SK-N-SH treated with all-trans-retinoic acid at 6 μM for 48 hours (cell line): ENCODE data around the gene PNKD.

Source experiments
- ARNTL ChIP-seq: fragments of 450-650 bp; formaldehyde crosslinking; IDR thresholded peaks from 2 replicates; pipeline ENCODE4 v1.5.0; 2020; ENCODE audit warnings: low read depth, mild to moderate bottlenecking, moderate library complexity, borderline replicate concordance
- ISL1 ChIP-seq: fragments of 250-450 bp; sonication (Bioruptor Pico); IDR thresholded peaks from 2 replicates; pipeline ENCODE4 v2.1.2; 2022; ENCODE audit warnings: mild to moderate bottlenecking, moderate library complexity
- RARB ChIP-seq: fragments of 250-450 bp; sonication (Bioruptor Pico); IDR thresholded peaks from 2 replicates; pipeline ENCODE4 v1.8.0; 2021; ENCODE audit warnings: mild to moderate bottlenecking, moderate library complexity
- TSHZ2 ChIP-seq: fragments of 250-450 bp; sonication (Bioruptor Pico); IDR thresholded peaks from 2 replicates; pipeline ENCODE4 v1.5.0; 2020; ENCODE audit warnings: mild to moderate bottlenecking, moderate library complexity
- ZFP3 ChIP-seq: fragments of 250-450 bp; sonication (Bioruptor Pico); IDR thresholded peaks from 2 replicates; pipeline ENCODE4 v1.5.0; 2020; ENCODE audit warnings: mild to moderate bottlenecking, moderate library complexity
- ZFP30 ChIP-seq: fragments of 450-650 bp; formaldehyde crosslinking; IDR thresholded peaks from 2 replicates; pipeline ENCODE4 v1.5.0; 2022; ENCODE audit warnings: mild to moderate bottlenecking, moderate library complexity
- TF ChIP-seq, protein P1 (sequence below): fragments of 250-450 bp; sonication (Bioruptor Pico); IDR thresholded peaks from 2 replicates; pipeline ENCODE4 v1.5.1; 2021; ENCODE audit warnings: mild to moderate bottlenecking, moderate library complexity
- TF ChIP-seq, protein P2 (sequence below): fragments of 250-450 bp; sonication (Bioruptor Pico); IDR thresholded peaks from 2 replicates; pipeline ENCODE4 v1.8.0; 2020; ENCODE audit warnings: mild to moderate bottlenecking, moderate library complexity, borderline replicate concordance

- TF ChIP-seq ISL1 (no peak), TSHZ2 (no peak), RARB (CRISPR knock-in tag) (no peak), ZFP30 (no peak), ZFP3 (CRISPR knock-in tag) (no peak), ARNTL (CRISPR knock-in tag) (no peak)
- TF ChIP-seq, protein P1, sequence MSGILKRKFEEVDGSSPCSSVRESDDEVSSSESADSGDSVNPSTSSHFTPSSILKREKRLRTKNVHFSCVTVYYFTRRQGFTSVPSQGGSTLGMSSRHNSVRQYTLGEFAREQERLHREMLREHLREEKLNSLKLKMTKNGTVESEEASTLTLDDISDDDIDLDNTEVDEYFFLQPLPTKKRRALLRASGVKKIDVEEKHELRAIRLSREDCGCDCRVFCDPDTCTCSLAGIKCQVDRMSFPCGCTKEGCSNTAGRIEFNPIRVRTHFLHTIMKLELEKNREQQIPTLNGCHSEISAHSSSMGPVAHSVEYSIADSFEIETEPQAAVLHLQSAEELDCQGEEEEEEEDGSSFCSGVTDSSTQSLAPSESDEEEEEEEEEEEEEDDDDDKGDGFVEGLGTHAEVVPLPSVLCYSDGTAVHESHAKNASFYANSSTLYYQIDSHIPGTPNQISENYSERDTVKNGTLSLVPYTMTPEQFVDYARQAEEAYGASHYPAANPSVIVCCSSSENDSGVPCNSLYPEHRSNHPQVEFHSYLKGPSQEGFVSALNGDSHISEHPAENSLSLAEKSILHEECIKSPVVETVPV (CRISPR knock-in tag), result no peak
- TF ChIP-seq, protein P2, sequence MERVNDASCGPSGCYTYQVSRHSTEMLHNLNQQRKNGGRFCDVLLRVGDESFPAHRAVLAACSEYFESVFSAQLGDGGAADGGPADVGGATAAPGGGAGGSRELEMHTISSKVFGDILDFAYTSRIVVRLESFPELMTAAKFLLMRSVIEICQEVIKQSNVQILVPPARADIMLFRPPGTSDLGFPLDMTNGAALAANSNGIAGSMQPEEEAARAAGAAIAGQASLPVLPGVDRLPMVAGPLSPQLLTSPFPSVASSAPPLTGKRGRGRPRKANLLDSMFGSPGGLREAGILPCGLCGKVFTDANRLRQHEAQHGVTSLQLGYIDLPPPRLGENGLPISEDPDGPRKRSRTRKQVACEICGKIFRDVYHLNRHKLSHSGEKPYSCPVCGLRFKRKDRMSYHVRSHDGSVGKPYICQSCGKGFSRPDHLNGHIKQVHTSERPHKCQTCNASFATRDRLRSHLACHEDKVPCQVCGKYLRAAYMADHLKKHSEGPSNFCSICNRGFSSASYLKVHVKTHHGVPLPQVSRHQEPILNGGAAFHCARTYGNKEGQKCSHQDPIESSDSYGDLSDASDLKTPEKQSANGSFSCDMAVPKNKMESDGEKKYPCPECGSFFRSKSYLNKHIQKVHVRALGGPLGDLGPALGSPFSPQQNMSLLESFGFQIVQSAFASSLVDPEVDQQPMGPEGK (CRISPR knock-in tag), result no peak
These were observed 4.3 kb downstream of the PNKD start for GRCh38 chr2:218274586-218274985.
